Inflammatory macrophage treated with lipopolysaccharide for 1 hour (primary cell): ENCODE measurements around the gene LIN7B.

Experiments
- DNase-seq, 2 donors: peaks; one replicate each; pipeline ENCODE4 v3.0.0-alpha.2; 2020 to 2022

The LIN7B gene

DNA sequence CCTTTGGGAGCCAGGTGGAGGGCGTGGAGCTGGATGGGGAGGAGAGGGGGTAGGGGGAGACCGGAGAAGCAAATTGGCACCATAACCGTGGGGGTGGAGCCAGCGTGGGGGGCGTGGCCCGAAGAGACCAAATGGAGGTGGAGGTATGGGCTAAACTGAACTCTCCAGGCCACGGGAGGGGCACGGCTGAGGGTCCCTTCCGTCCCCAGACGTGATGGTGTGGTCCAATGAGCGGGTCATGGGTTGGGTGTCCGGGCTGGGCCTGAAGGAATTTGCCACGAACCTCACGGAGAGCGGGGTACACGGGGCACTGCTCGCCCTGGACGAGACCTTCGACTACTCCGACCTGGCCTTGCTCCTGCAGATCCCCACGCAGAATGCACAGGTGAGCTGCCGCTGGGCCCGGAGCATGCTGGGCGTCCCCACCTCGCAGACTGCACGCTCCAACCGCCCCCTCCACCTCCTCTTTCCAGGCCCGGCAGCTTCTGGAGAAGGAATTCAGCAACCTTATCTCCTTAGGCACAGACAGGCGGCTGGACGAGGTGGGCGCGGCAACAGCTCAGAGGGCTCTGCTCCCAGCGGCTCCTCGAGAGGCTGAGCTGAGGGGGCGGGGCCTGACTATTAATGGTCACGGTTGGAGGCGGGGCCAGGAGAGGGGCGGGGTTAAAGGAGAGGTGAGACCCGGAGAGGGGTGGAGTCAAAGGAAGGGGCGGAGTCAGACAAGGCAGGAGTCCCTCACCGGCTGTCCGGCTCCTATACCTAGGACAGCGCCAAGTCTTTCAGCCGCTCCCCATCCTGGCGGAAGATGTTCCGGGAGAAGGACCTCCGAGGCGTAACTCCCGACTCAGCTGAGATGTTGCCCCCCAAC, 34.8 kb downstream of the LIN7B start:
- DNase-seq = peak; percentile 66 to 93

DNA sequence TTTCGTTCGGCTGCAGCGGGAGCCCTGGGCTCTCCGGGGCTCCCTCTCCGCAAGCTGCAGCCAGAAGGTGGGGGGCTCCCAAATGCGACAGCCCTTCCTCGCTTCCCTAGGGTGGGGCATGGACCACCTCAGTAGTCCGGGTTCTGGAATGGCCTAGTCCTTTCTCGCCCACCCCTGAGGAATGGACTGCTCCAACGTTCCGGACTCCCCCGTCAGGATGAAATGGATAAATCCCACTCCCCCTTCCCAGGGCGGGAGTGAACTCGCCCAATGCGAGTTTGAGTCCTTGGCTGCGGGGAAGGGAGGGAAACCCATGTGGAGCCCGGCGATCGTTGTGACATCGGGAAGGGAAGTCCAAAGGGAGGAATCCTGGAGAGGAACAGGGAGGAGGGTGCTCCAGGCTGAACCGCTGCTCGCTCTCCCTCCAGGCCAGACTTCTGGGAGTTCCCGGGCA, 35.5 kb downstream of the LIN7B start:
- DNase-seq = peak; percentile 23 to 63

DNA sequence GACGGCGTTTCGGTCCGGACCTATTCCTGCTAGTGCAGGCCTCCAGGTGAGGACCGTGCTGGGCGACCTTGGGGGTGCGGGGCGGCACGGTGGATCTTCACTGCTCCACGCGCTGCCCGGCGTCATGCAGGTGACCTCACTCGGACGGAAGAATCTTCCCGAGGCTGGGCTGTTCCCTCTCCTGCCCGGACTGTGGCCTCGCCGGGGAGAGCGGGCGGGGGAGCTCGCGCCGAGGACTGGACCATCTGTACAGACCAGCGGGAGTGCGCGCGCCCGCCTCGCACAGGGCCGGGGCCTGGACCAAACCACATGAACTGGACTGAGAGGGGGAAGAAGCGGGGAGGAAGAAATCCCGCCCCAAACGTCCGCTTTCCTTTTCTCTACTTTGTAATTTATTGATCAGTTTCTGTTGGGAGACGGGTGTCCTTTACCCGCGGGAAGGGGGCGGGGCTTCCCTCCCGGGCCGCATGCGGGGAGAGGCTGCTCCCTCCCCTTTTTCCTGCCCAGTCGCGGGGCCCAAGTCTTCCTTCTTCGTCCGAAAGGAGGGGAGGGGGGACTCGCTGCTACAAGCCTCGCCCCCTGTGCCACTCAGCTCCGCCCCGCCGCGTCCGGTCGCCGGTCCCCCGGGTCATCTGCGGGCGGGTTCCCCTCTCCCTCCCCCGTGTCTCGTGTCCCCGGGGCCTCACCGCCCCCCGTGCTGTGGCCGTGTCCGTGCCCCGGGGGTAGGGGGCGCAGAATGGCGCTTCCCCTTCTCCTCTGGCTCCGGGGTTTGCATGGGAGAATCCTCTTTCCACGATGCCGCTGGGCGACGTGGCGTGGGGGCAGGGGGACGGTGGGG, 36.2 kb downstream of the LIN7B start:
- DNase-seq = peak; percentile 44 to 58

DNA sequence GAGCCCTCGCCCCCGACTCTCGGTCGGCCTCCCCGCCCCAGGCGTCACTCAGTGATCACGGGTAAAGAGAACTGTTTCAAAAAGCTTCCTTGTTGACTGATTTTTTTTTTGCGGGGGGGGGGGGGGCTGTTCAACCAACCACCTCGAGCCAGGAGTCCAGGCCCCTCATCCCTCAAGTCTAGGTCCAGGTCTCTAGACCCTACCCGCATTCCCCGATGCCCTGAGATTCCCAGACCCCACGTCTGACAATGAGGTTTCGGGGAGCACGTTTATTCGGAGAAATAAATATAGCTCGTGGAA, 36.7 kb downstream of the LIN7B start:
- DNase-seq = no peak

GRCh38 chr19:49151267-49152118, 37.3 kb downstream of the LIN7B start:
- DNase-seq = peak in 1 of 2 donors; percentile 30

- no peak for DNase-seq
These were observed 38.0 kb downstream of the LIN7B start for GRCh38 chr19:49152119-49152550.

- DNase-seq = no peak
These were observed 39.1 kb downstream of the LIN7B start for GRCh38 chr19:49153167-49153809.

DNA sequence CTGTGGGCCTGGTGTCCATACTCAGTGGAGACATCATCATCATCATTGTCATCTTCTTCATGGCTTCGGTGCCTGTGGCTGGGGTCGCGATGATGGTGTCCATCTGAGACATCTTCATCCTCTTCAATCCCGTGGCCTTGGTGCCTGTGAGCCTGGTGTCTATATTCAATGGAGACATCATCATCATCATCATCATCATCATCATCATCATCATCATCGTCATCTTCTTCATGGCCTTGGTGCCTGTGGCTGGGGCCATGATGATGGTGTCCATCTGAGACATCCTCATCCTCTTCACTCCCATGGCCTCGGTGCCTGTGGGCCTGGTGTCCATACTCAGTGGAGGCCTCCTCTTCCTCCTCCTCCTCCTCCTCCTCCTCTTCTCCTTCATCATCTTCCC, 40.1 kb downstream of the LIN7B start:
- no peak for DNase-seq

DNA sequence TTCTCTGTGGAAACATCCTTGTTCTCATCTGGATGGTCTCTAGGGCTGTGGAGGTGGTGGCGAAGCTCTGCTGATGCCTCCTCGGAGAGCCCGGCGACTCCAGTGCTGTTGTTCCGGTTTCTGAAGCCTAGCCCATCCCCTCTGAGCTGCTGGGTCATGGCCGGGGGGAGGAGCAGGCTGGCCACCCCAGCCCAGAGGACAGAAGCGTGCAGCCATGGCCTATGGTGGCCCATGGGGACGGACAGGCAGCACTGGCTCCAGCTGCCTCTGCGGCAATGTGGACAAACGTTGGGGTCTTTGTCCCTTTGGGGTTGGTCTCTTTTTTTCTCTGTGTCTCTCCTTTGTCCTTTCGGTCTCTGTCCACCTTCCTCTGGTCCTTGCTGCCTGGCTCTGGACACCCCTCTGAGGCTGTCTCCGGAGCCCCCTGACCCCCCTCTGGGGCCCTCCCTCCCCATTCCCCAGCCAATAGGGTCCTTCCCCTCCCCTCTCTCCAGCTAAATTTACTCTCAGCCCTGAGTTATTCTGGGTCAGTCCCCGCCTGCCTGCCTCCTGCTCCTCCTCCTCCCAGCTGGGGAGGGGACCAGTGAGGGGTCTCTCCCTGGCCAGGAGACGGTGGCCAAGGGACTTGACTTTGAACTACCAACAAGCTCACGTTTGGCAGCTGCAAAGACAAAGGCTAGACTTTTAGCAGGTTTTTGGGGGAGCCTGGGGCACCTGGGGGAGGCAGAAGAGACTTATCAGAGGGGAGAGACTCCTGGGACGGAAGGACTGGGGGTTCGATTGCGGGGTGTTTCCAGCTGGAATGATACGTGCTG, 41.0 kb downstream of the LIN7B start, which contains the start of gene HRC:
Gene HRC (minus strand): TSS at position 392 of the 815 bp plus-strand sequence. CDS start 159 bp downstream, at position 233.
- DNase-seq = no peak

DNA sequence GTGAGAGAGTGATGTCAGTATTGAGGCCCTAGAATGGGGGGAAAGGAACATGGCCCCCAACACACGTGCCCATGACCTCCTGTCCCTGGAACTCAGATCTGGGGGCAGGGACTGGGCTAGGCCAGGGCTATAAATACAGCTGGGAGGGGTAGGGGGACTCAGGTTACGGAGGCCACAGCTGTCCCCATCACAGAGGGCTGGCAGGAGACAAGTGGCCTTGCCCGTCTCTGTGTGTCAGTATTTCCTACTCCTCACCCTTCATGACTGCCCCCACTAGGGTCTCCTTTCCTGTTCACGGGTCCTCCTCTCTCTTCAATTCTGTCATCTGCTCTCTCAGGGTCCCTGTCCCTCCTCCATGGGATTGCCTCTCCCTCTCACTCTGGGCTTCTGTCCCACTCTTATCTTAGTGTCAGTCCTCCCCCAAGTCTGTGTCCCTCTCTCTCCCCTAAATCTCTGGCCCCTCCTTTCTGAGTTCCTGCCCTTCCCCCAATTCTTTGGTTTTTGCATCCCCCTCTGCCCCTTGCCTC, 41.7 kb downstream of the LIN7B start:
- DNase-seq = no peak

DNA sequence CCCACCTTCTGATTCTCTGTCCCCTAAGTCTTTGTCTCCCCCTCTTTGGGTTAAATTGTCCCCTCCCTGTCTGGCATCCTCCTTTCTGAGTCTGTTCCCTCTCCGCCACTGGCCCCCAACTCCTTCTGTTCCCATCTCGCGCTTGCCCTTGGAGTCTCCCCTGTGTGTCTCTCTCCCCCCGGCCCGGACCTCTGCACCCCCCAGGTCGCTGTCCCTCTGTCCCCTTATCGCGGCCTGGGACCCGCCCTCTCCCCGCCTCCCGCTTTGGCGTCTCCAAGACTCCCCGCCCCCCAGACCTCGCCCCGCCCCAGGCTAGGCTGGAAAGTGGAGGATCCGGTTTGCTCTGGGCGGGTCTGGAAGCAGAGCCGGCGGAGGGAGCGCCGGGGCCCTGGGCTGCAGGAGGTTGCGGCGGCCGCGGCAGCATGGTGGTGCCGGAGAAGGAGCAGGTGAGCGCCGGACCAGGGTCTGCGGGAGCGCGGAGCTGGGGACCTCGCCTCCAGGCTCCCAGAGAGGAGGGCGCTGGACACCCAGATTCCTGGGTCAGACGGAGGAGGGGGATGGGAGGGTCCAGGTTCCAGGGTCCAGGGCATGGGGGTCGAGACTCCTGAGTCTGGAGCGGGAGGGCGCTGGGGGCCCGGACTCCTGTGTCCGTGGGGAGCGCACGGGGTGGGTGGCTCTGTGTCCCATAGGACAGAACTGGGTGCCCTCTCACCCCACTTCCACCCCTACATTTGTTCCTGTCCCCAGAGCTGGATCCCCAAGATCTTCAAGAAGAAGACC, 43.5 kb downstream of the LIN7B start, which contains the start of gene TRPM4:
Gene TRPM4 (plus strand): TSS at position 348 of the 780 bp plus-strand sequence. CDS start 75 bp downstream, at position 423.
- DNase-seq = peak; percentile 65 to 83

DNA sequence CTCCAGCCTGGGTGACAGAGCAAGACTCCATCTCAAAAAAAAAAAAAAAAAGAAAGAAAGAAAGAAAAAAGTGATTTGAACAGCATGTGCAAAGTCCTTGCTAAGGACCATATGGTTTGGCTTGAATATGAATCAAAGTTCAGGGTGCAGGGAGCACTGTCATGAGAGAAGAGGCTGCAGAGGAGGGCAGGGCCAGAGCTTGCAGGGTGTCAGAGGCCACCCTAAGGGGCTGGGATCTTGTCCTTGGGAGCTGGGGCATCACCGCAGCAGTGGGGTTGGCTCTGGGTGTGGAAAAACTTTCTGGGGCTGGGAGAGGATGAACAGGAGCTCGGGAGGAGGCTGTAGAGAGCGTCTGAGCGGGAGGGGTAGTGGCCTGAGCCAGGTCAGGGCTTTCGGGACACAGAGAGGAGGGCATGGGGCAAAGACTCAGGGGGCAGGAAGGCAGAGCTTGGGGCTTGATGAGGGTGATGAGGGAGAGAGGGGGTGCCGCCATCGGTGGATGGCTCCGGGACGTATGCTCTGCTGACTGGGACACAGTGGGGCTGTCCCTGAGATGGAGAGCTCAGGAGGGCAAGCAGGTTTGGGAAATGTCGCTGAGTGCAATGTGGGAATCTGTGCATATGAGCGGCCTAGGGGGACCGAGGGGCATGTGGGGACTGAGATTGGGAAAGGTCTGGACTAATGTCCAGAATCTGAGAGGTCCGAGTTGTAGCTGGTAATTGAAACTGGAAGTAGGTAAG, 46.5 kb downstream of the LIN7B start:
- no peak for DNase-seq

GRCh38 chr19:49161987-49162386, 47.8 kb downstream of the LIN7B start:
- no peak for DNase-seq

GRCh38 chr19:49165111-49165750, 51.1 kb downstream of the LIN7B start:
- no peak for DNase-seq

DNA sequence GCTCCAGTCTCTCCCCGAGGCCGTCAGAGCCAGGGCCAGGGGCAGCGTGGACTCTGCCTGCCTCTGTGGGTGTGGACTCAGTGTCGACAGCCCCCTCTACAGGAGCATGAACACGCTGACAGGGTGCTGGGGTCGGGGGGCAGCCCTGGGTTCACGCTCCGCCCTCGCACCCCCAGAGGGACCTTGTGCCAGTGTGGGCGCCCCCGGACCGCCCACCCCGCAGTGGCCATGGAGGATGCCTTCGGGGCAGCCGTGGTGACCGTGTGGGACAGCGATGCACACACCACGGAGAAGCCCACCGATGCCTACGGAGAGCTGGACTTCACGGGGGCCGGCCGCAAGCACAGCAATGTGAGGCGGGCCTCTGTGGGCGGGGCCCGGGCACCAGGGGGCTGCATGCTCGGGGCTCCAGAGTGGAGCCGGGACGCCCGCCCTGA, 51.7 kb downstream of the LIN7B start:
- no peak for DNase-seq

GRCh38 chr19:49167857-49168409, 53.8 kb downstream of the LIN7B start:
- no peak for DNase-seq
